Measurements from ENCODE around the gene PSMD9.

DNA sequence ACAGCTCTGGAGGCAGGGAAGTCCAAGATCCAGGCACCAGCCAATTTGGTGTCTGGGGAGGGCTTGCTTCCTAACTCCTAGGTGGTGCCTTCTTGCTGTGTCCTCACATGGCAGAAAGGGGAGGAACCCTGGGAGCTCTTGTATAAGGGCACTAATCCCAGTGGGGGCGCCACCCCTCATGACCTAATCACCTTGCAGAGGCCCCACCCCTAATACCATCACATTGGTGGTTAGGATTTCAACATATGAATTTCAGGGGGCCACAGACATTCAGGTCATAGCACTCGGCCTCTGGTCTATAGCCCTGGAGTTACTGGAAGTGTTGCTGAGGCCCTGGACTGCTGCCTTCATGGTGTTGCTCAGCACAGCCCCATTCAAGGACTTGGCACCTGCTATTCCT lies 14.6 kb downstream of the PSMD9 start:
- TF ChIP-seq, protein P1, sequence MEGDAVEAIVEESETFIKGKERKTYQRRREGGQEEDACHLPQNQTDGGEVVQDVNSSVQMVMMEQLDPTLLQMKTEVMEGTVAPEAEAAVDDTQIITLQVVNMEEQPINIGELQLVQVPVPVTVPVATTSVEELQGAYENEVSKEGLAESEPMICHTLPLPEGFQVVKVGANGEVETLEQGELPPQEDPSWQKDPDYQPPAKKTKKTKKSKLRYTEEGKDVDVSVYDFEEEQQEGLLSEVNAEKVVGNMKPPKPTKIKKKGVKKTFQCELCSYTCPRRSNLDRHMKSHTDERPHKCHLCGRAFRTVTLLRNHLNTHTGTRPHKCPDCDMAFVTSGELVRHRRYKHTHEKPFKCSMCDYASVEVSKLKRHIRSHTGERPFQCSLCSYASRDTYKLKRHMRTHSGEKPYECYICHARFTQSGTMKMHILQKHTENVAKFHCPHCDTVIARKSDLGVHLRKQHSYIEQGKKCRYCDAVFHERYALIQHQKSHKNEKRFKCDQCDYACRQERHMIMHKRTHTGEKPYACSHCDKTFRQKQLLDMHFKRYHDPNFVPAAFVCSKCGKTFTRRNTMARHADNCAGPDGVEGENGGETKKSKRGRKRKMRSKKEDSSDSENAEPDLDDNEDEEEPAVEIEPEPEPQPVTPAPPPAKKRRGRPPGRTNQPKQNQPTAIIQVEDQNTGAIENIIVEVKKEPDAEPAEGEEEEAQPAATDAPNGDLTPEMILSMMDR (IDR thresholded peaks at IDR 0.05; ENCODE audit: borderline replicate concordance, extremely low read depth, low read length, poor library complexity, severe bottlenecking) = no peak
- TF ChIP-seq EZH2 (IDR thresholded peaks at IDR 0.05; ENCODE audit: borderline replicate concordance, low read depth, low read length, severe bottlenecking) = no peak
